GM12892 (cell line): ENCODE data around the gene ZBTB20. TPM values are rescaled to one million over a fixed set of nuclear protein-coding genes. Genes with fewer than 3 reads are reported as not detected.
A peak's percentile ranks its signal among the peaks of the same experiment; 100 is the strongest.
"Not testable (repeated sequence)": the region's sequence is repeated elsewhere in the genome, so short reads cannot be mapped to it uniquely, and the experiment has no call there.

Source experiments
- DNase-seq: peaks from one replicate; pipeline ENCODE4 v3.0.0; 2011; ENCODE audit not compliant: insufficient read length
- FAIRE-seq: peaks from 2 replicates; lab custom pipeline; 2011; peaks lifted over from hg19 to GRCh38; lab: Jason Lieb, UNC
- POLR2A ChIP-seq: IDR thresholded peaks from 2 replicates; pipeline ENCODE4 v1.6.1; 2011; ENCODE audit warnings: low read depth, low read length, control low read depth
- POLR2AphosphoS5 ChIP-seq: IDR thresholded peaks from 2 replicates; pipeline ENCODE4 v1.6.1; 2011; ENCODE audit warnings: low read depth, low read length, control low read depth
- TAF1 ChIP-seq: IDR thresholded peaks from 2 replicates; pipeline ENCODE4 v1.6.1; 2011; ENCODE audit warnings: low read depth, mild to moderate bottlenecking, control low read depth, low read length, borderline replicate concordance
- polyA plus RNA-seq: library from polyadenylated mRNA; unstranded; fragments of >200 nt; gene quantifications from one replicate; pipeline ENCODE4 v1.2.1, GENCODE V29; 2012; ENCODE audit warnings: missing spikeins, inconsistent platforms; ENCODE audit not compliant: missing spikeins

Gene ZBTB20
- polyA plus RNA-seq: 1.8 TPM

DNA sequence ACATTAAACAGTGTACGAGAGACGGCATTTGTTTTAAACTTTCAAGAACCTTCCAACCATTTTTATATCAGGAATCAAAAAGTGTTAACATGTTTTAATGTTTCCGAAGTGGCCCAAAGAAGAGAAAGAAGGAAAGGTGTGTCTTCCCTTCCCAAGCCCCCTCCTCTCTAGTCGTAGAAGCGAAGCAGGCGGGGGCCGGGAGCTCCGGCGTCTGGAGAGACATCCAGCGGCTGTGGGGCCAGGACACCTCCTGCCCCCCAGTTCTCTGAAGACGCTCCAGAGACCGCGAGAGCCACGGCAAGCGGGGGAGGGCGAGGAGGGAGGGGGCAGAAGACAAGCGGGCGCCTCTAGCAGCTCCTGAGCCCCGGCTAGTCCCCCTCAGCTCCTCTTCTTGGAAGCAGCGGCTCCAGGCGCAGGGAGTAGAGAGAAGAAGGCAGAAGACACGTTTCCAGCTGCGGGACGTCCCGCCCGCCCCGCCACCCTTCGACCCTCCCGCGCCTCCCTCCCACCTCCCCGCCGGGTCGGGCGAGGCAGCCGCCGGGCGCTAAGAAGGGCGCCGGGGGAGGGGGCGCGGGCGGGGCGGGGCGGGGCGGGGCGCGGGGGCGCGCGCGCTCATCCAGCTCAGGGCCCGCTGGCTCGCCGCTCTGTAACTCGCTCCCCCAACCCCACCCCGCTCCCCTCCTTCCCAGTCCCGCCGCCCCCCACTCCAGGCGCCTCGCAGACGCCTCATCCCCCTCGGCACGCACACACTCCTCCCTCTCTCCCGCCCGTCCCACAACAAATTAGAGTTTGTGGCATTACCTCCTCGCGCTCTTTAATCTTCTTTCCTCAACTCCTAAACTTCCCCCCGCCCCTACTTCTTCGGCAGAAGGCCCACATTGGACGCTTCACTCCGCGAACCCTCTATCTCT, at the start of gene ZBTB20:
Gene ZBTB20 (minus strand): TSS at position 871 of the 911 bp plus-strand sequence.
- DNase-seq (peak; percentile 66), FAIRE-seq (peak; percentile 76)
- TF ChIP-seq TAF1 (peak; percentile 79; the same call in 1 of the 2 replicates), POLR2A (peak; percentile 63), POLR2AphosphoS5 (no peak)

DNA sequence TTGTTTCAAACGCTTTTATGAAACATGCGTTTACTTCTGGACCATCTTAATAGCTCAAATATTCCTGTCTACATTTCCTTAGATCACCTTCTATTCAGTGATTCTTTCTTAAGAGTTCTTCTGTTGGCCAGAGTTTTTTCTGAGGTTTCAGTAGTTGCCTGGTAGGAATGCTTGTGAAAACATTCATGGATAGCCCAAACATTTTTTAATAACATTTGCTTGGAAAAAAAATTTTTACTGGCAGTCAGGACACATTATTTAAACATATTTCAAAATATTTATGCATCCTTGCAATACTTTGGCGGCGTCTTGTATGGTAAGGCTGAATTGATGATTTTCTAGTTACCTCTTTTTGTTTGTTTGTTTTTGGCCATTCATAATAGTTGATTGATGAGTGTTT, 47.4 kb upstream of the ZBTB20 start:
- TF ChIP-seq POLR2AphosphoS5 (no peak), TAF1 (no peak), POLR2A (no peak)
- DNase-seq: no peak
- no peak for FAIRE-seq

DNA sequence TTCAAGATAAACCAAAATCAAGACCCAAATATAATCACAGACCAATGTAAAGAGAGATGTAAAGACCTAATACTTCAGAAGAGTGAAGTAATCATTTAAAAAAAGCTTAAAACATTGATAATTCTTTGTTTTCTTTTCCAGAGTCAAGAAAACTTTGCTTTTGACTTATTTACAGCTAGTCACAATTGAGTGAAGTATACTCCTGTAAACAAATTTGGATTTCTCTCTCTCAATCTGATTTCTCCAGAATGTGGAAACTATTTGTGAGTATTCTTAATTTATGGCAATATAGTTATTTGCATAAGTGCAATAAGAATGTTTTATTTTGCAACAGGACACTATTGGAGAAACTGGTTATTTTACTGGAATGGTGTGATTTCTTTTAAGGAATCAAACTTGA, 43.7 kb upstream of the ZBTB20 start:
- TF ChIP-seq POLR2AphosphoS5: no peak
- TF ChIP-seq TAF1: no peak
- no peak for TF ChIP-seq POLR2A

DNA sequence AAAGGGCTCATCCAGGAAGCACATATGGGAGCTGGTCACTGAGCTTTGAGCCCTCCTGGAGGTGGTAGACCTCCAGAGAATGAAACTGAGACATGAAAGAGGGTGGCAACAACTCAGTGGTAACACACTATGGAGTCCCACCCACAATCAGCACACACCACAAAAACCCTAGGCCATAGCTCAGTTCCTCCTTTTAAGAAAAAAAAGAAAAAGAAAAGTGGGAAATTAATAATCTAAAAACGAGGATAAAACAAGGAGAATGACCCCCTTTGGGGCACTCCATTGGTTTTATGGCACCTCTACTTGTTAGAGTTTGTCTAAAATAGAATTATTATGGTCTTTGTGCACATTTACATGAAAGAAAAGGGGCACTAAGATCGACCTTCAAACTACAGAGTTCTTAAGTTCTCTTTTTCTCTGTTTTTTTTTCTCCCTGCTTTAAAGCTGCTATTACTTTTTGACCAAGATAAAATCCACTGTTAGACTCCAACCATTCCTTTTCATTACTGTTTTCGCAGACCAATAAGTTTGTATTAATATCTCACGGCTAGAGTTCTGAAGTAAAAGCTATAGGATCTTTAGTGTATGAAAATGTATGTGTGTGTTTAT, 40.2 kb upstream of the ZBTB20 start:
- TF ChIP-seq POLR2A: no peak
- FAIRE-seq (no peak), DNase-seq (peak; percentile 32)

More for the DNA sequence above, 43.7 kb upstream of the ZBTB20 start:
- FAIRE-seq: no peak
- DNase-seq: no peak

DNA sequence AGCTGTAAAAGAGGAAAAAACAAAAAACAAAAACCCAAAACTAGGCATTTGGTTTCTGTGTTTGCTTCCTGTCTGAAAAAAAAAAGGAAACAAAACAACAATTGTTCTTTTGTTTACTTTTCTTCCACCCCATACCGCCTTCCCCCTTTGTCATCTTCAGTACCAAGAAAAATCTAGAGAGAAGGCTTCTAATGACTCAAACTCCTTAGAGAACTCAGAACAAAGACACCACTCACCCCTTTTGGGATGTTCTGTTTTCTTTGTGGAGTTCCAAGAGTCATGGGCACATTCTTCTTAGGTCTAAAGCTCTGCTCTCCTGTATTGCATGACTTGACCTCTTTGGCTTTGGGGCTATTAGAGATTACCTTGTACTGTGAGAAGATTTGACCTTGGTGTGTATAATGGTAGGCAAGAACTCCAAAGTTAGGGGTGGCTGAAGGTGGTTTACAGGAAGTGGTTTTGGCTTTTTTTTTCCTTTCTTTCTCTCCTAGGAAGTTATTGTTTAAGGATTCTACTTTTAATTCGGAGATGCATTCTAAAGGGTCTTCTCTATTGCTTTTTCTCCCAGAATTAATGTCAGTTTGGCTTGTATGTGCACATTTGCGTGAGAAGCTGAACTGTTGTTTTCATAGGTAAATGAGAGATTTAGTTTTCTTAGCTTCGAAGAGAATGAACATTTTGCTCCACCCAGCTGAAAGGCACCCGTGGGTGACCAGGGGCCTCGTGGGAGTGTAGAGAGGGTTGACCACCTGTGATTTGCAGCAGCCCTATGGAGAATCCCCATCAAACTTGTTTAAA, 39.5 kb upstream of the ZBTB20 start:
- no peak for TF ChIP-seq TAF1
- no peak for TF ChIP-seq POLR2A
- TF ChIP-seq POLR2AphosphoS5: no peak
- peak; percentile 91 for FAIRE-seq
- DNase-seq: no peak

GRCh38 chr3:115184859-115185572, 37.9 kb upstream of the ZBTB20 start:
- DNase-seq, FAIRE-seq: not testable (repeated sequence)

GRCh38 chr3:115178930-115179329, 31.8 kb upstream of the ZBTB20 start:
- FAIRE-seq, DNase-seq: not testable (repeated sequence)

DNA sequence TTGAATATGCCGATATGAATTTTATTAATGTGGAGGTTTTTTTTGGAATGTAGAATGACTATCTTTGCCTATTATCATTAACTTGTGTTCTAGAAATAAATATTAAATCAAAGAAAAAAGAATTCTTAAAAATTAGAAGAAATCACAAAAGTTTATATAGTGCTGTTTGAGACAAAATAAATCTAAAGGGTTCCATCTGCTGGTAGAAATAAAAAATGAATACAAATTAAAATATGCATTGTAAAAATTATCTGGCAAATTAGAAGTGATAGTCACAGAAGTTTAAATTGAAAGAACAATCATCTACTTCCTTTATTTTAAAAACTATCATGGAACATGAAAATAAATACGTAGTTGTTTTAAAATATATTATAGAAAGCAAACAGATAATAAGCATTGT, 22.7 kb upstream of the ZBTB20 start:
- TF ChIP-seq TAF1 (no peak), POLR2A (no peak), POLR2AphosphoS5 (no peak)
- no peak for FAIRE-seq
- DNase-seq: no peak

DNA sequence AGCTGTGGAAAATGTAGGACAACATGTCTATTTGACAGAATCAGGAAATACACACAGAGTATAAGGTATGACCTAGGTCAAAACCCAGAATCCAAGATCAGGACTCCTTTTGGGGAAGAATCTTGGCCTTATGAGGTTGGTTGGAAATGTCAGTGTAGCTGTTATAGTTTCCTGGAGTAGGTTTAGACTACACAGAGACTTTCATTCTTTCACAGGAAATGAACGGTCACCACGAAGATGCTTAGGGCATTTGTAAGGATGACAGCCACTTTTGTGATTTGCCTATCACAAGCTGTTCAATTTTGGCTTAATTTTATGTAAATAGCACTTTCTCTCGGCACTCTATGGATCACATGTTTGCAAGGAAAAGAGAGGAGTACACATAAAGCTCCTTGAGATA, 18.6 kb upstream of the ZBTB20 start:
- TF ChIP-seq POLR2A (no peak), POLR2AphosphoS5 (no peak), TAF1 (no peak)
- no peak for DNase-seq
- no peak for FAIRE-seq

DNA sequence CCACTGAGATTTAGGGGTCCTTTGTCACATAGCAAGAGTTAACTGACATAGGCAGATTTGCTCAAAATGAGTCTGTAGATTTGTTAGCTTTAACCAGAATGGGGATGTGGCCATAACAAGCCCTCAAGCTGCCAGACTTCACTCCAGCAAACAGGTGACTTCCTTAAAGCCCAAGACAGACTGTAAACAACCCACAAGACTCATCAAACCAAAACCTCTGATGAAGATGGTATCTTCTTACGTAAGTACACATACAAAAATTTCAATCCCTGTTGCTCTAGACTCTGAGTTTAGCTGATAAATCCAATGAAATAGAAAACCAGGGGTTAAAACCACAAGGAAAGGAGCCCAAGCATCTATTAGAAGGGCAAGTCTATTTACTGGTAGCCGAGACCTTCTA, 18.2 kb upstream of the ZBTB20 start:
- FAIRE-seq: no peak
- TF ChIP-seq TAF1 (no peak), POLR2A (no peak), POLR2AphosphoS5 (no peak)
- DNase-seq: no peak
